K562 (cell line): ENCODE measurements around the gene FJX1. TPM values are rescaled to one million over a fixed set of nuclear protein-coding genes. Genes with fewer than 3 reads are reported as not detected.

Source experiments
- ATAC-seq: fragments of 200-7000 bp; cut with Tn5 transposase; 3 replicates; pipeline ENCODE4 v1.9.1; 2020; ENCODE audit warnings: moderate library complexity
- BruUV-seq: library from RNA; stranded (reverse); fragments of 400-500 nt; replicated peaks from 2 replicates; lab custom pipeline; 2021; lab: Mats Ljungman, UMichigan
- CTCF ChIA-PET: fragments of 300-600 bp; formaldehyde crosslinking; extraction: SDS; loops from one replicate; lab custom pipeline; 2021; ENCODE audit warnings: low intra/inter-chr PET ratio; lab: Yijun Ruan, JAX
- POLR2A ChIA-PET: fragments of 300-600, 350-650 bp; sonication (Branson Sonifier 250); formaldehyde crosslinking; extraction: SDS; loops from one replicate; lab custom pipeline; 2021; ENCODE audit warnings: antibody characterized with exemption, inconsistent platforms; lab: Yijun Ruan, JAX
- DNase-seq, 4 experiments: peaks; one replicate each; pipeline versions ENCODE4 v3.0.0 to v3.0.0-alpha.2; 2011 to 2018; ENCODE audit warnings: low spot score in 3 of 4, mixed read lengths in 3 of 4; ENCODE audit errors: extremely low read depth in 1 of 4
- FAIRE-seq: peaks from 2 replicates; lab custom pipeline; 2011; peaks lifted over from hg19 to GRCh38; lab: Jason Lieb, UNC
- H2AFZ ChIP-seq: 2 replicates; pipeline ENCODE4 v1.6.0; 2011; ENCODE audit warnings: low read depth, low read length, control low read depth, inconsistent platforms
- H3K27ac ChIP-seq: fragments of 200-600 bp; 3 replicates; pipeline ENCODE4 v1.8.0; 2011; ENCODE audit warnings: low read depth, mild to moderate bottlenecking, control low read depth, inconsistent platforms, low read length, moderate library complexity, mixed read lengths; ENCODE audit errors: extremely low read depth
- H3K27me3 ChIP-seq, 2 experiments: fragments of 300-600 bp in 1 of 2; 2 replicates in 1 of 2; 3 replicates in 1 of 2; pipeline versions ENCODE4 v1.6.0 to v1.8.0; 2011; ENCODE audit warnings: inconsistent platforms in 2 of 2, low read length in 2 of 2, mild to moderate bottlenecking in 1 of 2, mixed read lengths in 1 of 2, moderate library complexity in 1 of 2; ENCODE audit not compliant: control insufficient read depth in 2 of 2, insufficient read depth in 2 of 2
- H3K36me3 ChIP-seq: fragments of 300-600 bp; 3 replicates; pipeline ENCODE4 v1.8.0; 2011; ENCODE audit warnings: mild to moderate bottlenecking, low read length, inconsistent platforms; ENCODE audit not compliant: control insufficient read depth, insufficient read depth
- H3K4me1 ChIP-seq, 2 experiments: fragments of 200-600 bp in 1 of 2; replicated peaks in 1 of 2; 2 replicates in 1 of 2; 3 replicates in 1 of 2; pipeline versions ENCODE4 v1.5.1 to v1.8.0; 2011; ENCODE audit warnings: inconsistent platforms in 2 of 2, low read length in 2 of 2, mild to moderate bottlenecking in 1 of 2, mixed read lengths in 1 of 2, moderate library complexity in 1 of 2; ENCODE audit not compliant: control insufficient read depth in 2 of 2, insufficient read depth in 2 of 2
- H3K4me2 ChIP-seq: 2 replicates; pipeline ENCODE4 v1.6.1; 2011; ENCODE audit warnings: low read length, control low read depth, inconsistent platforms, mixed read lengths; ENCODE audit not compliant: insufficient read depth
- H3K4me3 ChIP-seq: fragments of 200-600 bp; sonication (generic), shearing (Covaris generic); 2 replicates; pipeline ENCODE4 v1.5.1; 2016; ENCODE audit warnings: control low read depth, inconsistent platforms
- H3K79me2 ChIP-seq: fragments of 200-600 bp; 3 replicates; pipeline ENCODE4 v1.8.0; 2011; ENCODE audit warnings: low read length, inconsistent platforms; ENCODE audit not compliant: control insufficient read depth, insufficient read depth
- H3K9ac ChIP-seq, 2 experiments: 2 replicates each; pipeline versions ENCODE4 v1.6.0 to v1.6.1; 2011; ENCODE audit warnings: low read depth in 2 of 2, low read length in 2 of 2, control low read depth in 1 of 2, inconsistent platforms in 1 of 2, mild to moderate bottlenecking in 1 of 2, mixed read lengths in 1 of 2; ENCODE audit not compliant: insufficient read depth in 1 of 2
- H3K9me1 ChIP-seq: one replicate; pipeline ENCODE4 v1.6.0; 2011; ENCODE audit warnings: inconsistent platforms, mild to moderate bottlenecking, low read length, moderate library complexity; ENCODE audit not compliant: control insufficient read depth, insufficient read depth
- H3K9me3 ChIP-seq: replicated peaks from 2 replicates; pipeline ENCODE4 v1.5.1; 2011; ENCODE audit warnings: low read depth, low read length, inconsistent platforms; ENCODE audit not compliant: control insufficient read depth, insufficient read depth
- H4K20me1 ChIP-seq: replicated peaks from 2 replicates; pipeline ENCODE4 v1.6.1; 2011; ENCODE audit warnings: low read length, inconsistent platforms, mixed read lengths; ENCODE audit not compliant: control insufficient read depth, insufficient read depth
- FOXA1 ChIP-seq: fragments of 450-650 bp; IDR thresholded peaks from 2 replicates; pipeline ENCODE4 v1.6.1; 2016; ENCODE audit warnings: mild to moderate bottlenecking, borderline replicate concordance
- HOXB6 ChIP-seq: fragments of 250-450 bp; sonication (Bioruptor Pico); IDR thresholded peaks from 2 replicates; pipeline ENCODE4 v1.5.1; 2022; ENCODE audit warnings: mild to moderate bottlenecking, borderline replicate concordance
- NR2C2 ChIP-seq, 2 experiments: fragments of 200-800 bp in 1 of 2; sonication (Bioruptor generic) in 1 of 2; sonication (generic) in 1 of 2; formaldehyde crosslinking in 1 of 2; IDR thresholded peaks; 2 replicates each; pipeline versions ENCODE4 v1.6.1 to v1.8.0; 2016 to 2022; ENCODE audit warnings: mild to moderate bottlenecking in 1 of 2, missing compliant biosample characterization in 1 of 2, missing genetic modification characterization in 1 of 2, missing genetic modification reagents in 1 of 2
- RBBP5 ChIP-seq: fragments of 200-600 bp; sonication (generic); IDR thresholded peaks from 2 replicates; pipeline ENCODE4 v1.6.1; 2012; ENCODE audit warnings: borderline replicate concordance, mild to moderate bottlenecking, low read length, control low read depth, inconsistent platforms; ENCODE audit not compliant: insufficient read depth, poor library complexity, severe bottlenecking
- SPI1 ChIP-seq: IDR thresholded peaks from 2 replicates; pipeline ENCODE4 v1.6.1; 2011; ENCODE audit warnings: low read depth, low read length, control low read depth, borderline replicate concordance
- TEAD2 ChIP-seq: fragments of 450-650 bp; IDR thresholded peaks from 2 replicates; pipeline ENCODE4 v1.6.1; 2016; ENCODE audit warnings: missing genetic modification characterization, control low read depth, missing compliant biosample characterization
- ZBTB17 ChIP-seq: fragments of 450-650 bp; formaldehyde crosslinking; IDR thresholded peaks from 2 replicates; pipeline ENCODE4 v1.4.0; 2020; ENCODE audit warnings: mild to moderate bottlenecking
- ZNF717 ChIP-seq: fragments of 250-450 bp; sonication (Bioruptor Pico); IDR thresholded peaks from 2 replicates; pipeline ENCODE4 v1.5.0; 2021
- WGBS: fragments of 100-300 bp; shearing (Covaris generic); methylation state at CpG from one replicate; pipeline ENCODE4 v1.1.6; 2016; ENCODE audit warnings: low coverage, mixed read lengths; ENCODE audit not compliant: insufficient coverage; ENCODE audit errors: missing lambda C conversion rate; 5-methylcytosine and 5-hydroxymethylcytosine counted together
- in situ Hi-C: fragments of 300-500 bp; cut with MboI; formaldehyde crosslinking; loops from 4 replicates; pipeline ENCODE4 v1.15.0; 2018; ENCODE audit warnings: inconsistent platforms, mixed read lengths
- intact Hi-C: fragments of 100-400 bp; cut with micrococcal nuclease; formaldehyde crosslinking; loops from 2 replicates; pipeline ENCODE4 v1.14.2; 2022
- polyA plus RNA-seq, 8 experiments: library from polyadenylated mRNA; depleted of rRNA in 4 of 8; stranded (reverse) in 5 of 8; unstranded in 3 of 8; fragments of >200 nt; fragmentation: Nextera tagmentation in 2 of 8; fragmentation: Illumina TruSeq in 1 of 8; extraction: Ambion mirVana in 2 of 8; extraction: Trizol in 1 of 8; gene quantifications; 2 replicates each; pipeline versions ENCODE4 v1.2.1 to v1.2.3, GENCODE V29; 2011 to 2014; ENCODE audit warnings: inconsistent platforms in 1 of 8, missing spikeins in 1 of 8
- total RNA-seq, 7 experiments: library from RNA; depleted of rRNA in 6 of 7; stranded (reverse); fragments of >200 nt in 6 of 7; fragmentation: Illumina TruSeq in 2 of 7; extraction: Trizol in 2 of 7; gene quantifications; 2 replicates each; pipeline versions ENCODE4 v1.2.1 to v1.2.3, GENCODE V29; 2011 to 2021; ENCODE audit warnings: low replicate concordance in 1 of 7

Gene FJX1
- total and polyA plus RNA-seq, 9 of the 15 experiments (the other 6 are each of a cell fraction or from before 2014, with no cell fraction given), result 0.10 to 2.7 (median 0.72) TPM

GRCh38 chr11:35588627-35589026 lies 29.6 kb upstream of the FJX1 start:
- CTCF ChIA-PET, result no interaction called here
- Histone ChIP-seq H3K4me3 (no peak overlapping the region), H3K9me1 (no peaks in the 10 kb centered on the region), H3K79me2 (no peaks in the 10 kb centered on the region), H3K9me3 (no peaks in the 10 kb centered on the region), H3K36me3 (no peaks in the 10 kb centered on the region), H3K27me3 (peaks cover 0 to 4% of the 10 kb centered on the region in 2 experiments; a peak in 2 of 5 replicates), H2AFZ (no peak overlapping the region), H3K27ac (no peak overlapping the region), H4K20me1 (no peaks in the 10 kb centered on the region), H3K4me2 (no peak overlapping the region), H3K9ac (no peak overlapping the region), H3K4me1 (no peaks in the 10 kb centered on the region)
- in situ Hi-C loops (no loop called here), intact Hi-C loops (no loop called here)
- ATAC-seq (no peak), DNase-seq (no peak), FAIRE-seq (no peak)
- 4% methylated on average over 4 of the region's 4 CpGs for WGBS
- BruUV-seq, result no TSS peak
- POLR2A ChIA-PET, result no interaction called here
- TF ChIP-seq SPI1 (no peak), NR2C2 (CRISPR knock-in tag; IDR thresholded peaks at IDR 0.05) (no peak), NR2C2 (tag; IDR thresholded peaks at IDR 0.05) (no peak), ZBTB17 (CRISPR knock-in tag) (no peak), HOXB6 (CRISPR knock-in tag) (no peak), FOXA1 (no peak), RBBP5 (no peak), TEAD2 (tag) (no peak), ZNF717 (CRISPR knock-in tag) (no peak)
